Left colon (tissue), 2 donors: ENCODE data around the gene RNH1. TPM values are rescaled to one million over a fixed set of nuclear protein-coding genes. Genes with fewer than 3 reads are reported as not detected.

Experiments used
- ATAC-seq: fragments of 200-7000 bp; cut with Tn5 transposase; one replicate; pipeline ENCODE4 v1.9.1; 2020; ENCODE audit warnings: mild to moderate bottlenecking, moderate library complexity
- DNase-seq, 2 donors: peaks; one replicate each; pipeline ENCODE4 v3.0.0-alpha.2; 2020
- intact Hi-C, 2 donors: fragments of 100-400 bp; cut with DNase I in 1 of 2; cut with micrococcal nuclease in 1 of 2; formaldehyde crosslinking; loops; one replicate each; pipeline versions ENCODE4 v1.11.2 to v1.14.0; 2022; cut with DNase I, micrococcal nuclease
- long read RNA-seq: library from polyadenylated mRNA; unstranded; transcript quantifications from one replicate; pipeline ENCODE4 v2.0.0, GENCODE V29; 2021
- total RNA-seq, 2 donors: library from RNA; stranded (reverse); fragmentation: NEBNext Ultra II Directional; extraction: Animal tissue kit (Norgen Biotek cat#: 25700); gene quantifications; one replicate each; pipeline ENCODE4 v1.2.1, GENCODE V29; 2021
- donor health status: DM: no; HTN: no; CAD: no.
- donor health status: DM: yes; HTN: yes; CAD: no.

Gene RNH1
- 100 to 1,000 TPM; 104 to 124 TPM for total RNA-seq
- long read RNA-seq, transcript RNH1-202 (10 exons, 1,791 nt) = minor isoform, 133 of 437 reads
- long read RNA-seq, transcript RNH1-222 (11 exons, 1,829 nt) = minor isoform, 24 of 437 reads
- long read RNA-seq, transcript RNH1-203 (10 exons, 1,722 nt) = major isoform, 157 of 437 reads
- long read RNA-seq, transcript RNH1-201 (11 exons, 1,894 nt) = minor isoform, 20 of 437 reads
- long read RNA-seq, partial matches to known transcripts = 43 of 437 reads
- long read RNA-seq, other reads (novel, unspliced or antisense) = 38 of 437 reads

DNA sequence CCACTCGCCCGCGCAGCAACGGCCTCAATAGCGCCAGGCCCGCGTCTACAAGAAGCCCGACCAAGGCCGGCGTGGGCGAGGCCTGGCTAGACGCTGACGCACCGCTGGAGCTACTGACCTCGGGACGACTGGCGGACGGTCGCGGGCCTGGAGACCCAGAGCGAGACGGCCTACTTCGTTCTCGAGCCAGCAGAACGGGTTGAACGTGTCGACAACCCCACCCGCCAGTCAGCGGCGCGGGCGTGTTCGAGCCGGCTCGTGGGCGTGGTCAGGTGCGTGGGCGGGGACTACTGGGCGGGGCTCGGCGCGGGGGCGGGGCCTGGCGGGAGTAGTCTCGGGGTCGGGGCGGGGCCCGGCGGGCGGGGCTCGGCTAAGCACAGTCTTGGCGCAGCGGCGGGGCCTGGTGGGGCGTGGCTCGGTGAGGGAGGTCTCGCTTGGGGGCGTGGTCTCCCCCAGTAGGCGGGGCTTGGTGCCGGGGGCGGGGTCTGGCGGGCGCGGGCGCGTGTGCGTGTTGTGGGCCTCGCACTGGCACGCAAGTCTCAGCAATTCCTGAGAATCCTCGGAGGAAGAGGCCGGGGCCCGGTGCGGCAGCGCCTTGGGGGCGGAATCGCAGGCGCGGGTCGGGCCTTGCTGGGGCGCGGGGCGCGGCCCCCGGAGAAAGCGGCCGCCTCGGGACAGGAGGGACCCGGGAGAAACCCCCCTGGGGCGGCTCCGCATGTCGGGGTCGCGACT is at the start of gene RNH1:
RNH1 (minus strand) TSS at position 248 of the 732 bp plus-strand sequence. CDS start 5,080 bp downstream, outside the sequence.
- ATAC-seq (peak; percentile 86), DNase-seq (peak; percentile 99 to 100)
- intact Hi-C loops = no loop called here

DNA sequence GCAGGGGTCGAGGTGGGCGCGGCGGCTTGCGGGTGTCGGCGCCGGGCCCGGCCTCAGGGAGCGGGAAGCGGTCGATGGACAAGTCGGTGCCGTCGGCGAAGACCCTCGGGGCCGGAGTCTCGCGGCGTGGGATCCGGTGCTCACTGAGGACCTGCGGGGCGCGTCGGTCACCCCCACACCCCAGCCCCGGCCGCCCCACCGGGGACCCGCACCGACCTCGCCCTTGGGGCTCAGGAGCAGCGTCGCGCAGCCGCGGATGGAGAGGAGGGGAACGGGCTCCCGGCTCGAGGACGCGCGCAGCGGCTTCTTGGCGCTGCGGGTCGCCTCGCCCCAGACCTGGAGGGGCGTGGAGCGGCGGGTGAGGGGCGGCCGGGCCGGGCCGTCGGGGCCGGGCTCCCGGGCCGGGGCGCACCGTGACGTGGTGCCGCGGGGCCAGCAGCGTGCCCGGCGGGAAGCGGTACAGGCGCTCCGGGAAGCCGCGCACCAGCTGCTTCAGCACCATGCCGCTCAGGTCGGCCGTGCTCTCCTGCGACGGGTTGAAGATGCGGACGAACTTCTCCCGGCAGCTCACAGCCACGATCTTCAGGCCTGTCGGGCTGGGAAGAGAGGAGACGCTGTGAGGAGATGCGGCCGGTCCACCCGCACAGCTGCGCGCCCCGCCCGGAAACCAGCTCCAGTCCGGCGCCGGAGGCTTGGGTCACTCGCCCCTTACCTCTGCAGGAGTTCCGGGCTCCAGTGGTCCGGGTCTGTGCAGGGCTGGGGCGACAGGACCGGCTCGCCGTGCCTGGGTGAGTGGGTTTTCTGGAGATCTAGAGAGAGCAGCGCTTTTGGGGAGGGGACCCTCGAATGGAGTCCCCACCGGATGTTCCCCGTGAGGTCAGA is 49.0 kb upstream of the RNH1 start:
- intact Hi-C loops = loop anchor here in 1 of 2 donors (10.0 kb wide), 1 partner anchor 169 kb away; no protein-coding TSS in a partner anchor
- ATAC-seq (no peak), DNase-seq (no peak)

DNA sequence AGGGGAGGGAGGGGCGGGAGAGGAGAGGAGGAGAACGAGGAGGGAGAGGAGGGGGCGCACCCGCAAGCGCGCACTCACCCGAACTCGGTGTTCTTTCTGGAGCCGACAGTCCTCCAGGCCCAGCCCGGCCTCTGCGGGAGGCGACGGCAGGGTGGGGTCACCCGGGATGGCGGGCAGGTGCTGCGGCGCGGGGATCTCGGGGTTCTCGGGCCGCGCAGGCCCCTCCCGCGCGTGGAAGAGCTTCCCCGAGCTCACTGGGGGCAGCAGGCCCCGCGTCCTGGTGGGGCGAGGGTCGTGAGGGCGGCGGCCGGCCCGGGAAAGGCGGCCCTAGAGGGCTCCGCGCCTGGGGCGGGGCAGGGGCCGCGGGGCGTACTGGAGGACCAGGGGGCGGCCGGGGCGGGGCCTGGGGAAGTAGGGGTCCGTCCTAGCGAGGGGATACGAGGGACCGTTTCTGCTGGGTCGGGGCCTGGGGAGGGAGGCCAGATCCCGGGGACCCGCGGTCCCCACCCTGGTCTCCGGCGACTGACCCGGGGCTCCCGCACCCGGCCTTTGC is 48.3 kb upstream of the RNH1 start:
- ATAC-seq (peak; percentile 16), DNase-seq (peak in 1 of 2 donors; percentile 56)
- intact Hi-C loops = loop anchor here in 1 of 2 donors (10.0 kb wide), 1 partner anchor 169 kb away; no protein-coding TSS in a partner anchor

DNA sequence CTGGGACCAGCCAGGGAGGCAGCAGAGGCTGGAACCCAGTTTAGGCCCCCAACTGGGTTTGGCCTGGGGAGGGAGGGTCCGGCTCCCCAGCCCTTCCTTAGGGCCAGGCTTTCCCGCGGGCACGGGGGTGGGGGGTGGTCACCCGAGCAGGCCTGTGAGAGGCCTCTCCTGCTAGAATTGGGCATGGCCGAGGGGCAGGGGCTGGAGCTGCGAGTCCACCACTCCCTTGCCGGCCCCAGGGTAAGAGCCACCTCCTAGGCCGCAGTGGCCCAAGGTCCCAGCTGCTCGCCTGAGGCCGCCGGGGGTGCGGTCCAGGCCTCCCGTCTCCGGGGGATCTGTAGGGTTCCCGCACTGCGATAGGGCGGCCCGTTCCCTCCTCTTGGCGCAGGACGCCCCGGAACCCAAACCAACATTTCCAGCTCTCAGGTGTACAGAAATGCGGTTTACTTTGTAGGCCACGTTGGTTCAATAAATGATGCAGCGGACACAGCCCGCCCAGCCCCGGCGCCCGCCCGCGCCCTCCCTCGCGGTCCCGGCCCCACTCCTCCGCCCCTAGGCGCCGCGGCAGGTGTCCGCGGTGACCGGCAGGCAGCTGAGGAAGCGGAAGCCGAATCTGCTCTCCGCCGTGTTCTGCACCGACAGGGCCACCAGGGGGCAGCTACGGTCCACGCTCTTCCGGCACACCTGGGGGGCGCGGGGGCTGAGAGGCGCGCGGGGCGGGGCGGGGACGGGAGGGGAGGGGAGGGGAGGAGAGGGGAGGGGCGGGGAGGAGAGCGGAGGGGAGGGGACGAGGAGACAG is 47.6 kb upstream of the RNH1 start:
- DNase-seq = peak in 1 of 2 donors; percentile 85
- peak; percentile 71 for ATAC-seq
- intact Hi-C loops = loop anchor here in 1 of 2 donors (10.0 kb wide), 1 partner anchor 170 kb away; no protein-coding TSS in a partner anchor

DNA sequence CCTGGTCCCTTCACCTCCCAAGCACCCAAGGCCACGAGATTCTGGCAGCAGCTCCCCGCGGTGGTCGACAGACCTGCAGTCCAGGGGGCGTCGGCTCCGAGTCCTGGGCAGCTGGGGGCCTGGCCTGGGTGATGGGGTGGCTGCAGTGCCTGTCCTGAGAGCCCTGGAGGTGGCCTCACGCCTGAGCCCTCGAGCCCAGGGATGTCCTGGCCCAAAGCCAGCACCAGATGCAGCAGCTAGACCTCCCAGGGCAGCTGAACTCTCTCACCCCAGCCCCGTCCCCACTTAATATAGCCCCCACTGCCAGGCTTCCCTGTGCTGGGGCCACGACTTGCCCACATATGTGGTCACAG is 46.9 kb upstream of the RNH1 start:
- ATAC-seq = no peak
- intact Hi-C loops = loop anchor here in 1 of 2 donors (10.0 kb wide), 1 partner anchor 171 kb away; no protein-coding TSS in a partner anchor

DNA sequence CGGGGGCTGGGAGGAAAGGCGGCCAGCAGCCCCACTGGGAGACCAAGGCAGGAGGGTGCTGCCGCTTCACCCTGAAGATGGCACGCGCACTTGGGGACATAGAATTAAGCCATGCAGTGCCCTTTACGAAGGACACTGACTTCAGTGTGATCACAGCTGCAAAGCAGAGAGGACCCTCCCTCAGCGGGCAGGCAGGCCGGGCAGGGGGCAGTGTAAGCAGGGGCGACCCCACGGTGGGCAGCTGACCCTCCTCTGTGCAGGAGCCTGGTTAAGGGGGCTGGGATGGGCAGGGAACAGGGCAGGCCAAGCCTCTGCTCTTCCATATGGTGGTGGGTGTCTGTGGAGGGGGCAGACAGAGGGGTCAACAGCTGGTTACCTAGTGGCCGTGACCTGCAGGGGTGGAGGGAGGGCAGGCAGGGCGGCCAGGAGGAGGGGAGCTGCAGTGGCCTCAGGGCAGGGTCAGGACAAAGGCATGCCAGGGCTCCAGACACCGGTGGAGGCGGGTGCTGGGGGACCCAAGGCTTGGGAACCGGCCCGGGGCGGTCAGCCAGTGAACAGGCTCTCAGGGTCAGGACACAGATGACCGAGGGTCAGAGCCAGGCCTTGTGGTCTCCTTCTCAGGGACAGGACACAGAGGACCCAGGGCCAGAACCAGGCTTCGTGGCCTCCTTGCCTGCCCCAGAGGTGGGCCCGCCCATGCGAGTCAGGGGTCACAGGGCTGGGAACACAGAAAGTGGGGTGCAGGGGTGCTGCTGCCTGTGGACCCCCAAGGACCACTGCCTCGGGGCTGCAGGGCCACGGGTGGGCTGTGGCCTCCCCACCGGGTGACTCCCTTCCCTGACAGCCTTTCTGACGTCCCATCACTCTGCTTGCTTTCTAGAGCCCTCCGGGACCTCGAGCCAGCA is 46.3 kb upstream of the RNH1 start:
- intact Hi-C loops = loop anchor here in 1 of 2 donors (10.0 kb wide), 1 partner anchor 171 kb away; no protein-coding TSS in a partner anchor
- DNase-seq (no peak), ATAC-seq (no peak)

More for the DNA sequence above, 46.9 kb upstream of the RNH1 start:
- no peak for DNase-seq

DNA sequence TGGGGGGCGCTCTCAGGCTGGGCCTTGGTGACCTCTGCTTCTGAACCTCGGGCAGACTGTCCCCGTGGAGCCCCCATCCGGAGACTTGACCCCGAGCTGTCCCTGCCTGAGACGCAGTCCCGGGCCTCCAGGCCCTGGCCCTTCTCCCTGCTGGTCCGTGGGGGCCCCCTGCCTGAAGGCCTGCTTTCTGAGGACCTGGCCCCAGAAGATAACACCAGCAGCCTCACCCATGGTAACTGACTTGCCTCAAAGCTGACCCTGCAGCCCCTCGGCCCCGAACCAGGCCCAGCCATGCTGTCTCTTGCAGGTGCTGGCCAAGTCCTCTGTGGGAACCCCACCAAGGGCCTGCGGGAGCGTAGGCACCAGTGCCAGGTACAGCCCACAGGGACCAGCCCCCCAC is 44.6 kb upstream of the RNH1 start:
- intact Hi-C loops = loop anchor here in 1 of 2 donors (10.0 kb wide), 1 partner anchor 173 kb away; no protein-coding TSS in a partner anchor
- no peak for ATAC-seq
- DNase-seq = no peak

DNA sequence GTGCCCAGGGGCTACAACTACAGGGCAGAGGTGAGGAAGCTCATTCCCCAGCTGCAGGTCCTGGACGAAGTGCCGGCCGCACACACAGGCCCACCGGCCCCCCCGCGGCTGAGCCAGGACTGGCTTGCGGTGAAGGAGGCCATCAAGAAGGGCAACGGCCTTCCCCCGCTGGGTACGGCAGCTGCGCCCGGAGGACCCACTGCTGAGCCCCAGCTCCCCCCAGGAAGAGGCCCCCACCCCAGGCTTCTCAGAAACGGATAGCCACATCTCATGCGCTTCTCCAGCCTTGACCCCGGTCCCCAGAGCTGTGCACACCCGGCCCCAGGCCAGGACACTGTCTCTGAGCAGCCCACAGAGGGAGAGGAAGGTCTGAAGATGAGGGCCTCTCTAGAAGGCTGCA is 44.1 kb upstream of the RNH1 start:
- intact Hi-C loops = loop anchor here in 1 of 2 donors (10.0 kb wide), 1 partner anchor 174 kb away; no protein-coding TSS in a partner anchor
- ATAC-seq = no peak
- DNase-seq = no peak

DNA sequence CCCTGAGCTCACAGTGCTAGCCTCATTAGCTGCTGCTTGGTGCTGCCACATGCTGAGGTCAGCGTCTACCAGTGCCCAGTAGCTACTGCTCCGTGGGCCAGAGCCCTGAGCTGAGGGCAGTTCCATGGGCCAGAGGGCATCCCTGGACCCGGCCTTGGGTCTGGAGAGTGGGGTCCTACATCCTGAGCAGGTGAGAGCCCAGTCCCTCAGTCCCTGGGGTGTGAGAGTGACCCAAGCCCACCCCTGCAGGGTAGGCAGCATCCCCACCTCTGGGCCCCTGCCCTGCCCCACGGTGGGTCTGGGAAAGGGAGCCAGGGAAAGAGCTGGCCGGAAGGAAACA is 43.7 kb upstream of the RNH1 start:
- intact Hi-C loops = loop anchor here in 1 of 2 donors (10.0 kb wide), 1 partner anchor 174 kb away; no protein-coding TSS in a partner anchor

DNA sequence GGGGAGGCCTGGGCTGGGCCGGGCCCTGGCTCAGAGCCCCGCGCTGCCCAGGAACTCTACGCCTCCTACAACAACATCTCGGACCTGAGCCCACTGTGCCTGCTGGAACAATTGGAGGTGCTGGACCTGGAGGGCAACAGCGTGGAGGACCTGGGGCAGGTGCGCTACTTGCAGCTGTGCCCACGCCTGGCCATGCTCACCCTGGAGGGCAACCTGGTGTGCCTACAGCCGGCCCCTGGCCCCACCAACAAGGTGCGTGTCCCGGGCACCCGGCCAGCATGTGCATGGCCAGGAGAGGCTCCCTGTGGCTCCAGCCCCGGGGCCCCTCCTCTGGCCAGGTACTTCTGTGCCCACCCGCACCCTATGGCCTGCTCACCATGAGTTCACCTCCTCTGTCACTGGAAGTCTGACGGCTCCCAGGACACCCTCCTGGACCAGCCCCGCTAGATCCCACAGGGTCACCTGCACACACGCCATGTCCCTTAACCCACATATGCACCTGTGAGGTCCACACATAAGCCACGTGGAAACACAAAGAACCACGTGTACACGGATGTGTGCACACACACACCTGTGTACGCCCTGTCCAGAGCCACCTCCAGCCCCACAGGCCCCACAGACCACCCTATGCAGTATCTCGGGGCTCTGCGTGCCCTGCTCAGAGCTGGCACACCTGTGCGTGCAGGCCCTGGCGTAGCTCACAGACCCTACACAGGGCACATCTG is 43.1 kb upstream of the RNH1 start:
- ATAC-seq = no peak
- intact Hi-C loops = loop anchor here in 1 of 2 donors (10.0 kb wide), 1 partner anchor 175 kb away; no protein-coding TSS in a partner anchor

More for the DNA sequence above, 43.7 kb upstream of the RNH1 start:
- ATAC-seq (no peak), DNase-seq (no peak)

DNA sequence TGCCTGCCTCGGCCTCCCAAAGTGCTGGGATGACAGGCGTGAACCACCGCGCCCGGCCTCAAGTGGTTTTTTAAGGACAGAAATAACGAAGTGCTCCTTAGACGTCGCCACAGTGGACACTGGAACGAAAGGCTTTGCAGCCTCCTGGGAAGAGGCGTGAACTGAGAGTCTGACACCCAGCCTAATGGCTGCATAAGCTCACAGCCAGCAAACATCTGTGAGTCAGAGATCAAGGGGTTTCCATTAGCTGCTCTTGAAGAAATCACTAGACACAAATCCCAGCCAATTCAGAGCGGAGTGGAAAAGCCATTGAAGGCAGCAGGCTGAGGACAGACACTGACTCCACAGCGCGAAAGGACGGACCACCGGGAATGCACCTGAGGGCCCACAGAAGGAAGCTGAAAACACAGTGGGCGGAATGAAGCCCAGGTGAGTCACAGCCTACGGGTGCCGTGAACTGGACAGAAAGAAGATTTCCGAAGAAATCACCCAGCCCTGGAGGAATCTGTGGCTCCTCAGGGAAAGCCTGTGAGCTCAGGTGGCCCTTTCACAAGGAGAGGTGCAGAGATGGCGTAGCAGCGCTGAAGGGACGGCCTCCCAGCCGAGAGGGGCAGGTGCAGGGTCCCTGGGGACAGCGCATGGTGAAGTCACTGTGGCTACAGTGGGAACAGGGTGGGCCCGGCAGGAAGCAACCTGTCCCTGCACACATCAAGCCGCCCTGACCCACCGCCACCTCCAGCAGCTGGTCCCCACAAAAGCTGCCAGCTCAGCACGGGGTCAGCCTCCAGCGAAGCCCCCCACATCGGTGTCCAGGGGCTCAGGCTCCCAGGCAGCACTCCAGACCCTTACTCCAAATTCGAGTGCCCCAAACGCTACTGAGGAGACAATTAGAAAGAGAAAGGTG is 41.9 kb upstream of the RNH1 start:
- DNase-seq (no peak), ATAC-seq (no peak)
- intact Hi-C loops = no loop called here

More for the DNA sequence above, 43.1 kb upstream of the RNH1 start:
- no peak for DNase-seq

DNA sequence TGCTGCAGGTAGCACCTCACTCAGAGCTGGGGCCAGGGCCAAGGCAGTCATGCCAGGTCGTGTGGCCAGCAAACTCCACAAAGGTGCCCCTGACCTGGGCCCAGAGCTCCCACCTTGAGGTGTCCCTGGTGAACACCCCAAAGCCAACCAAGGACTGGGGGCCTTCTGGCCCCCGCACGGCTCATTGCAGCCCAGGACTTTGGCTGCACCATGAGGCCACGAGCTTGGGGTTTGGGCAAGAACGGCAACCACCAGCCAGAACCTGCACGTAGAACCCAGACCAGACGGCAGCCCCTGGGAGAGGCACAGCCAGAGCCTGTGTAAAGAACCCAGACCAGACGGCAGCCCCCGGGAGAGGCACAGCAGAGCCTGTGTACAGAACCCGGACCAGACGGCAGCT is 38.1 kb upstream of the RNH1 start:
- no peak for DNase-seq
- intact Hi-C loops = no loop called here
- ATAC-seq = no peak

DNA sequence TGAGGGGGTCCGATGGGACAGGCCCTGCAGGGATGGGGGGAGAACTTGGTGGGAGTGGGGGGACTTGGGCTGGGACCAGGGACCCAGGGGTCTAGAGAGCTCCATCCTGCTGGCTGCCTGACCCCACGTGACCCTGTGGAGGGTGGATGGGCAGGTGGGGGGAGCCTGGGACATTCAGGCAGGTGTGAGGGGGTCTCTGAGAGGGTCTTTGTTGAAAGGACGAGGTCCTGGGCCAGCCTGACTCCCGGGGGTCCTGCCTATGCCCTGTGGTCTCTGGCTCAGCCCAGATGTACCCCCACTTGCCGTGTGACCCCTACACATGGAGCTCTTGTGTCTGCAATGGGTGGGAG is 37.8 kb upstream of the RNH1 start:
- intact Hi-C loops = no loop called here
- peak; percentile 9 to 18 for DNase-seq
- no peak for ATAC-seq

DNA sequence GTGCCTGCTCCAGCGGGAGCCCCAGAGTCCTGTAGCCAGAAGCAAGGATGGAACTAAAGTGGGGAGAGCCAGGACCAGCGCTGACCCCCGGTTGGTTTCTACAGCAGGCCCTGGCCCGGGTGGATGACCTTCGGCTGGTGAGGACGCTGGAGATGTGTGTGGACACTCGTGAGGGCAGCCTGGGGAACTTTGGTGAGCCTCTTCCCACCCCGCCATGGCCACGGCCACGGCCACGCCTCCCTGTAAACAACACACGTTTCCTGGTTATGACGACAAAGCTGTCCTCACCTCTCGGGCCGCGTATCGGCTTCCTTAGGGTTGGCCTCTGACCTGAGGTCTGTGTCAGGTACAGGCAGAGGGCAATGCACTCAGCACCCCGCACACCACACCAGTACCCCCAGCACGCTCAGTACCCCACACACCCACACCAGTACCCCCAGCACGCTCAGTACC is 34.4 kb upstream of the RNH1 start:
- peak; percentile 21 for ATAC-seq
- peak; percentile 41 to 43 for DNase-seq
- intact Hi-C loops = no loop called here
